Measurements from ENCODE around the gene TMC4. TPM values are rescaled to one million over a fixed set of nuclear protein-coding genes. Genes with fewer than 3 reads are reported as not detected.
"Not testable (repeated sequence)": the region's sequence is repeated elsewhere in the genome, so short reads cannot be mapped to it uniquely, and the experiment has no call there.

The TMC4 gene
- polyA plus RNA-seq, 4 donors = 40.6 to 174 (median 129) TPM

GRCh38 chr19:54207193-54207592 is 34.2 kb upstream of the TMC4 start:
- peaks cover 16 to 63% (median 19%) of the 10 kb centered on the region in 3 donors for H3K36me3 ChIP-seq (ENCODE audit: control insufficient read depth in 3 of 3, insufficient read depth in 2 of 3, low read depth in 1 of 3, low read length in 3 of 3)
- not testable (repeated sequence) for H3K27me3 ChIP-seq (ENCODE audit: control insufficient read depth in 3 of 3, insufficient read depth in 3 of 3, low read length in 3 of 3); FAIRE-seq; DNase-seq; H3K4me3 ChIP-seq (ENCODE audit: low read depth in 1 of 3, low read length in 3 of 3); H3K9me3 ChIP-seq (ENCODE audit: control insufficient read depth in 2 of 2, insufficient read depth in 1 of 2, low read depth in 1 of 2, low read length in 1 of 2)
- H3K27ac ChIP-seq (ENCODE audit: low read depth in 1 of 3, low read length in 2 of 3) = peak overlapping the region; percentile 42 to 75 (median 52)
- WGBS, 3 donors = 70 to 73% (median 70%) methylated on average over 22 to 23 of the region's 23 CpGs
- peaks cover 11 to 68% (median 17%) of the 10 kb centered on the region in 3 donors for H3K4me1 ChIP-seq (ENCODE audit: control insufficient read depth in 3 of 3, insufficient read depth in 2 of 3, low read depth in 1 of 3, low read length in 2 of 3)

- FAIRE-seq = no peak
- no peak for DNase-seq
- H3K27me3 ChIP-seq (ENCODE audit: control insufficient read depth in 3 of 3, insufficient read depth in 3 of 3, low read length in 3 of 3) = no peaks in the 10 kb centered on the region
- no peaks in the 10 kb centered on the region for H3K9me3 ChIP-seq (ENCODE audit: control insufficient read depth in 2 of 2, insufficient read depth in 1 of 2, low read depth in 1 of 2, low read length in 1 of 2)
- H3K36me3 ChIP-seq (ENCODE audit: control insufficient read depth in 3 of 3, insufficient read depth in 2 of 3, low read depth in 1 of 3, low read length in 3 of 3) = peaks cover 16 to 67% (median 22%) of the 10 kb centered on the region in 3 donors
- 75 to 78% (median 77%) methylated on average over 13 of the region's 13 CpGs for WGBS, 3 donors
- H3K4me3 ChIP-seq (ENCODE audit: low read depth in 1 of 3, low read length in 3 of 3) = no peak overlapping the region
- peaks cover 13 to 72% (median 21%) of the 10 kb centered on the region in 3 donors for H3K4me1 ChIP-seq (ENCODE audit: control insufficient read depth in 3 of 3, insufficient read depth in 2 of 3, low read depth in 1 of 3, low read length in 2 of 3)
- peak overlapping the region in 2 of 3 donors; percentile 31 to 75 for H3K27ac ChIP-seq (ENCODE audit: low read depth in 1 of 3, low read length in 2 of 3)
These were observed 33.8 kb upstream of the TMC4 start for GRCh38 chr19:54206831-54207177.

GRCh38 chr19:54206030-54206830 is 33.3 kb upstream of the TMC4 start:
- Histone ChIP-seq H3K9me3 (ENCODE audit: control insufficient read depth in 2 of 2, insufficient read depth in 1 of 2, low read depth in 1 of 2, low read length in 1 of 2) (no peaks in the 10 kb centered on the region), H3K4me1 (ENCODE audit: control insufficient read depth in 3 of 3, insufficient read depth in 2 of 3, low read depth in 1 of 3, low read length in 2 of 3) (peaks cover 10 to 72% (median 20%) of the 10 kb centered on the region in 3 donors), H3K27ac (ENCODE audit: low read depth in 1 of 3, low read length in 2 of 3) (peak overlapping the region in 1 of 3 donors; percentile 75), H3K27me3 (ENCODE audit: control insufficient read depth in 3 of 3, insufficient read depth in 3 of 3, low read length in 3 of 3) (no peaks in the 10 kb centered on the region), H3K36me3 (ENCODE audit: control insufficient read depth in 3 of 3, insufficient read depth in 2 of 3, low read depth in 1 of 3, low read length in 3 of 3) (peaks cover 16 to 73% (median 25%) of the 10 kb centered on the region in 3 donors), H3K4me3 (ENCODE audit: low read depth in 1 of 3, low read length in 3 of 3) (no peak overlapping the region)
- no peak for FAIRE-seq
- 85 to 89% (median 87%) methylated on average over 27 of the region's 27 CpGs for WGBS, 3 donors
- no peak for DNase-seq

GRCh38 chr19:54204767-54205468 is 32.0 kb upstream of the TMC4 start:
- no peaks in the 10 kb centered on the region for H3K9me3 ChIP-seq (ENCODE audit: control insufficient read depth in 2 of 2, insufficient read depth in 1 of 2, low read depth in 1 of 2, low read length in 1 of 2)
- DNase-seq = no peak
- WGBS, 3 donors = 72 to 79% (median 75%) methylated on average over 4 of the region's 4 CpGs
- peaks cover 16 to 74% (median 25%) of the 10 kb centered on the region in 3 donors for H3K36me3 ChIP-seq (ENCODE audit: control insufficient read depth in 3 of 3, insufficient read depth in 2 of 3, low read depth in 1 of 3, low read length in 3 of 3)
- no peak for FAIRE-seq
- H3K4me1 ChIP-seq (ENCODE audit: control insufficient read depth in 3 of 3, insufficient read depth in 2 of 3, low read depth in 1 of 3, low read length in 2 of 3) = peaks cover 10 to 61% (median 15%) of the 10 kb centered on the region in 3 donors
- H3K4me3 ChIP-seq (ENCODE audit: low read depth in 1 of 3, low read length in 3 of 3) = no peak overlapping the region
- no peaks in the 10 kb centered on the region for H3K27me3 ChIP-seq (ENCODE audit: control insufficient read depth in 3 of 3, insufficient read depth in 3 of 3, low read length in 3 of 3)
- no peak overlapping the region for H3K27ac ChIP-seq (ENCODE audit: low read depth in 1 of 3, low read length in 2 of 3)

GRCh38 chr19:54203151-54203611 is 30.2 kb upstream of the TMC4 start:
- FAIRE-seq (no peak), DNase-seq (peak; percentile 44 to 49)
- Histone ChIP-seq H3K4me1 (ENCODE audit: control insufficient read depth in 3 of 3, insufficient read depth in 2 of 3, low read depth in 1 of 3, low read length in 2 of 3) (peaks cover 3 to 44% (median 10%) of the 10 kb centered on the region in 3 donors), H3K27ac (ENCODE audit: low read depth in 1 of 3, low read length in 2 of 3) (peak overlapping the region in 2 of 3 donors; percentile 2 to 36), H3K36me3 (ENCODE audit: control insufficient read depth in 3 of 3, insufficient read depth in 2 of 3, low read depth in 1 of 3, low read length in 3 of 3) (peaks cover 16 to 63% (median 25%) of the 10 kb centered on the region in 3 donors), H3K27me3 (ENCODE audit: control insufficient read depth in 3 of 3, insufficient read depth in 3 of 3, low read length in 3 of 3) (no peaks in the 10 kb centered on the region), H3K9me3 (ENCODE audit: control insufficient read depth in 2 of 2, insufficient read depth in 1 of 2, low read depth in 1 of 2, low read length in 1 of 2) (no peaks in the 10 kb centered on the region), H3K4me3 (ENCODE audit: low read depth in 1 of 3, low read length in 3 of 3) (peak overlapping the region in 2 of 3 donors; percentile 13 to 15)
- WGBS, 3 donors = 9 to 40% (median 24%) methylated on average over 9 of the region's 9 CpGs

GRCh38 chr19:54201980-54202379 is 29.0 kb upstream of the TMC4 start:
- WGBS, 3 donors = 36 to 56% (median 43%) methylated on average over 13 of the region's 13 CpGs
- no peaks in the 10 kb centered on the region for H3K27me3 ChIP-seq (ENCODE audit: control insufficient read depth in 3 of 3, insufficient read depth in 3 of 3, low read length in 3 of 3)
- DNase-seq = no peak
- peaks cover 3 to 35% (median 10%) of the 10 kb centered on the region in 3 donors for H3K4me1 ChIP-seq (ENCODE audit: control insufficient read depth in 3 of 3, insufficient read depth in 2 of 3, low read depth in 1 of 3, low read length in 2 of 3)
- no peak for FAIRE-seq
- H3K27ac ChIP-seq (ENCODE audit: low read depth in 1 of 3, low read length in 2 of 3) = peak overlapping the region in 2 of 3 donors; percentile 95
- H3K36me3 ChIP-seq (ENCODE audit: control insufficient read depth in 3 of 3, insufficient read depth in 2 of 3, low read depth in 1 of 3, low read length in 3 of 3) = peaks cover 14 to 58% (median 22%) of the 10 kb centered on the region in 3 donors
- peak overlapping the region in 2 of 3 donors; percentile 62 to 68 for H3K4me3 ChIP-seq (ENCODE audit: low read depth in 1 of 3, low read length in 3 of 3)
- H3K9me3 ChIP-seq (ENCODE audit: control insufficient read depth in 2 of 2, insufficient read depth in 1 of 2, low read depth in 1 of 2, low read length in 1 of 2) = no peaks in the 10 kb centered on the region

- Histone ChIP-seq H3K4me1 (ENCODE audit: control insufficient read depth in 3 of 3, insufficient read depth in 2 of 3, low read depth in 1 of 3, low read length in 2 of 3) (peaks cover 3 to 31% (median 10%) of the 10 kb centered on the region in 3 donors), H3K27me3 (ENCODE audit: control insufficient read depth in 3 of 3, insufficient read depth in 3 of 3, low read length in 3 of 3) (no peaks in the 10 kb centered on the region), H3K9me3 (ENCODE audit: control insufficient read depth in 2 of 2, insufficient read depth in 1 of 2, low read depth in 1 of 2, low read length in 1 of 2) (no peaks in the 10 kb centered on the region), H3K27ac (ENCODE audit: low read depth in 1 of 3, low read length in 2 of 3) (peak overlapping the region; percentile 68 to 95 (median 95)), H3K36me3 (ENCODE audit: control insufficient read depth in 3 of 3, insufficient read depth in 2 of 3, low read depth in 1 of 3, low read length in 3 of 3) (peaks cover 9 to 51% (median 17%) of the 10 kb centered on the region in 3 donors), H3K4me3 (ENCODE audit: low read depth in 1 of 3, low read length in 3 of 3) (peak overlapping the region; percentile 53 to 68 (median 62))
- DNase-seq (no peak), FAIRE-seq (no peak)
- WGBS, 3 donors = 1 to 2% (median 2%) methylated on average over 27 to 28 of the region's 28 CpGs
These were observed 28.3 kb upstream of the TMC4 start for GRCh38 chr19:54201172-54201701.

GRCh38 chr19:54199401-54199800 is 26.4 kb upstream of the TMC4 start:
- 92 to 96% (median 93%) methylated on average over 16 of the region's 16 CpGs for WGBS, 3 donors
- H3K27me3 ChIP-seq (ENCODE audit: control insufficient read depth in 3 of 3, insufficient read depth in 3 of 3, low read length in 3 of 3) = no peaks in the 10 kb centered on the region
- DNase-seq = no peak
- H3K9me3 ChIP-seq (ENCODE audit: control insufficient read depth in 2 of 2, insufficient read depth in 1 of 2, low read depth in 1 of 2, low read length in 1 of 2) = no peaks in the 10 kb centered on the region
- H3K4me3 ChIP-seq (ENCODE audit: low read depth in 1 of 3, low read length in 3 of 3) = no peak overlapping the region
- peaks cover 3 to 27% (median 10%) of the 10 kb centered on the region in 3 donors for H3K4me1 ChIP-seq (ENCODE audit: control insufficient read depth in 3 of 3, insufficient read depth in 2 of 3, low read depth in 1 of 3, low read length in 2 of 3)
- FAIRE-seq = no peak
- H3K36me3 ChIP-seq (ENCODE audit: control insufficient read depth in 3 of 3, insufficient read depth in 2 of 3, low read depth in 1 of 3, low read length in 3 of 3) = peaks cover 7 to 48% (median 15%) of the 10 kb centered on the region in 3 donors
- H3K27ac ChIP-seq (ENCODE audit: low read depth in 1 of 3, low read length in 2 of 3) = no peak overlapping the region
